GM10248 (cell line): ENCODE results near the gene CLCN1.
A peak's percentile ranks its signal among the peaks of the same experiment; 100 is the strongest.

Experiments
- CTCF ChIA-PET: fragments of 300-600 bp; sonication (Branson Sonifier 250); formaldehyde crosslinking; extraction: SDS; loops from one replicate; lab custom pipeline; 2021; ENCODE audit warnings: antibody characterized with exemption; lab: Yijun Ruan, JAX
- POLR2A ChIA-PET: fragments of 350-650 bp; sonication (Branson Sonifier 250); formaldehyde crosslinking; extraction: SDS; loops from one replicate; lab custom pipeline; 2020; ENCODE audit warnings: antibody characterized with exemption; lab: Yijun Ruan, JAX
- DNase-seq: peaks from one replicate; pipeline ENCODE4 v3.0.0; 2012; ENCODE audit errors: extremely low spot score
- CTCF ChIP-seq: IDR thresholded peaks from 2 replicates; pipeline ENCODE4 v1.5.1; 2012; ENCODE audit warnings: mild to moderate bottlenecking, low read depth; ENCODE audit errors: extremely low read depth, missing control alignments, control extremely low read depth

Gene CLCN1

GRCh38 chr7:143376396-143376795, 60.5 kb downstream of the CLCN1 start:
- POLR2A ChIA-PET, result no interaction called here
- no peak for TF ChIP-seq CTCF
- CTCF ChIA-PET, result no interaction called here
- DNase-seq, result no peak

GRCh38 chr7:143379611-143380259, 63.8 kb downstream of the CLCN1 start:
- DNase-seq, result no peak
- CTCF ChIA-PET, result interaction anchor here (0.7 to 2.6 kb wide), 24 partner anchors 9 to 140 kb away, joined by 3 to 26 read pairs (median 4); no protein-coding TSS in a partner anchor
- POLR2A ChIA-PET, result no interaction called here
- no peak for TF ChIP-seq CTCF

GRCh38 chr7:143380260-143380645, 64.3 kb downstream of the CLCN1 start:
- DNase-seq, result peak; percentile 82
- ChIA-PET CTCF (interaction anchor here (0.6 to 2.6 kb wide), 27 partner anchors 8 to 165 kb away, joined by 3 to 26 read pairs (median 3); no protein-coding TSS in a partner anchor), POLR2A (no interaction called here)
- peak; percentile 89 for TF ChIP-seq CTCF

- ChIA-PET POLR2A (no interaction called here), CTCF (interaction anchor here (0.6 to 2.6 kb wide), 22 partner anchors 8 to 165 kb away, joined by 3 to 26 read pairs (median 4); no protein-coding TSS in a partner anchor)
- peak; percentile 95 for DNase-seq
- no peak for TF ChIP-seq CTCF
Observed at GRCh38 chr7:143380646-143381426, 64.9 kb downstream of the CLCN1 start, which contains the start of gene ZYX. TSS of gene ZYX (plus strand) at chr7:143381345. CDS start at chr7:143381572, 227 bp downstream.

GRCh38 chr7:143381427-143382125, 65.7 kb downstream of the CLCN1 start:
- POLR2A ChIA-PET, result no interaction called here
- CTCF ChIA-PET, result interaction anchor here (1.2 kb wide), 1 partner anchor 53 kb away, joined by 3 read pairs; no protein-coding TSS in a partner anchor

More at GRCh38 chr7:143381427-143382125, 65.7 kb downstream of the CLCN1 start:
- DNase-seq, result no peak
- TF ChIP-seq CTCF, result no peak
